Activated naive CD8-positive, alpha-beta T cell (primary cell): ENCODE data around the gene FAM25G.
"Not testable (repeated sequence)": the region's sequence is repeated elsewhere in the genome, so short reads cannot be mapped to it uniquely, and the experiment has no call there.

Experiments used
- H3K27ac Mint-ChIP-seq: one replicate; pipeline ENCODE4 v1.8.0; 2021; ENCODE audit warnings: mixed read lengths
- H3K27me3 Mint-ChIP-seq: one replicate; pipeline ENCODE4 v1.8.0; 2021; ENCODE audit warnings: mixed read lengths
- H3K36me3 Mint-ChIP-seq: one replicate; pipeline ENCODE4 v1.8.0; 2021; ENCODE audit warnings: mixed read lengths
- H3K4me1 Mint-ChIP-seq: one replicate; pipeline ENCODE4 v1.8.0; 2021; ENCODE audit warnings: low read depth, mixed read lengths
- H3K4me3 Mint-ChIP-seq: one replicate; pipeline ENCODE4 v1.8.0; 2021; ENCODE audit warnings: mild to moderate bottlenecking, mixed read lengths
- H3K9me3 Mint-ChIP-seq: one replicate; pipeline ENCODE4 v1.8.0; 2021; ENCODE audit warnings: low read depth, mixed read lengths

Gene FAM25G

DNA sequence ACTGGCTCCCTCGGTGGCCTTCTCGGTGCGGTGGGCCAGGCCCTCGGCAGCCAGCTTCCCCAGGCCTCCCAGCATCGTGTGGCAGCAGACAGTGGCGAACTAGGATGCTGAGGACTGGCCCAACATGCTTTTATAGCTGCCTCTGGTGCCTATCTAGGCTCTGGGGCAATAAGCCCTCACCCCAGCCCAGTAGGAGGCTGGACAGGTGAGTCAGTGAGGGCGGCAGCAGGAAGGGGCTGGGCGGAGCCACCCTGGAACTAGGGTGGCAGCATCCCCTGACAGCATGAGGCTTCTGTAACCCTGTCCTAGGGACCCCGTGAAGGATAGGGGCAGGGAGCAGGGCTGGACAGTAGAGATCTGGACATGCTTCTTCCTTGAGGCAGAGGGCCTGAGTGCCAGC is at the start of gene FAM25G:
FAM25G (minus strand) TSS at position 101 of the 400 bp plus-strand sequence; CDS start at position 75, 26 bp downstream.
- H3K4me3 Mint-ChIP-seq, H3K36me3 Mint-ChIP-seq, H3K27ac Mint-ChIP-seq, H3K9me3 Mint-ChIP-seq, H3K27me3 Mint-ChIP-seq, H3K4me1 Mint-ChIP-seq: not testable (repeated sequence)

DNA sequence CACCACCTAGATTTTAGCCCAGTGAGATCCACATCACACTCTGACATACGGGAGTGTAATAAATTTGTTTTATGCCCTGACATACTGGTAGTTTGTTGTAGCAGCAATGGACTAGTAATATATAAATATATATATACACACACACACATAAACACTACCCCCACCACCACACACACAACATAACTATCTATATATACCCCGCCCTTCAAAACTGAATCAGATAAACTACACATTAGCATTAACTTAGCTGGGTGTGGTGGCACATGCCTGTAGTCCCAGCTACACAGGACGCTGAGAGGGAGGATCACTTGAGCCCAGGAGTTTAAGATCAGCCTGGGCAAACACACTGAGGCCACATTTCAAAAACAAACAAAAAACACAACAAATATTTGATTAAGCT is 44.9 kb upstream of the FAM25G start:
- not testable (repeated sequence) for H3K9me3 Mint-ChIP-seq, H3K4me1 Mint-ChIP-seq, H3K27ac Mint-ChIP-seq, H3K27me3 Mint-ChIP-seq, H3K4me3 Mint-ChIP-seq, H3K36me3 Mint-ChIP-seq

DNA sequence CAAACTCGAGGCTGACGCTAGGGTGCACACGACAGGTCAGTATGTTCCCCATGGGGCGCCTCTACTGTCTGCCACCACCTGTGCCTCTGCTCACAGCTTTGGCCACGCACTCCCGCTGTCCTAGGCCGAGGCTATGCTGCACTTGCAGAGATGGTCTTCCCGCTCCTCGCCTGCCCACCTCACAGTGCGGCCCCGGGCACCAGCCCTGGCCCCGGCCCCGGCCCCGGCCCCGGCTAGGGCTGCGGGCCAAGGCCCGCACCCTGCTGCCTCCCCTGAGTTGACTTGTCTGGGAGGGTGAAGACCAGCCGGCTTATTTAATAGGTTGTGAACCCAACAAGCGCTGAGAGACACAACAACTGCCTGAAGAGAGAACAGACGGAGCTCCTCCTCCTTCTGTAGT is 32.0 kb upstream of the FAM25G start, which contains the start of gene AGAP9:
AGAP9 (minus strand) TSS at position 164 of the 400 bp plus-strand sequence; CDS start at position 52, 112 bp downstream.
- not testable (repeated sequence) for H3K27ac Mint-ChIP-seq, H3K4me3 Mint-ChIP-seq, H3K9me3 Mint-ChIP-seq, H3K4me1 Mint-ChIP-seq, H3K36me3 Mint-ChIP-seq, H3K27me3 Mint-ChIP-seq

DNA sequence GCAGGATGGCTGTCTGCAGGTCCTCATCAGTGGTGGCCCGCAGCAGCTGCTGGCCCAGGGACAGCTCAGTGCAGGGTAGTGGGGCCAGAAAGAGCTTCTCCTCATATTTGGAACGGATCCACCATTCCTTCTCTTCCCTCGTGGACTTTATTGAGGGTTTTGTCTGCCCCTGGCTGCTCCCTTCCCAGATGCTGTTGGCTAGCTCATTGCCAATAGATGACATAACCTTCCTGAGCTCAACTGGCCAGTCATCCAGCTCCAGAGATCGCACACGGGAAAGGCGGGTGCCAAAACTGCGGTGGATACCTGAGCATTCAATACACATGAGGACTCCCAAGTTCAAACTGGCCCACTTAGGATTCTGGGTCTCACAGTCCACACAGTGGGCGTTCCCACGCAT is 10.8 kb upstream of the FAM25G start:
- H3K4me3 Mint-ChIP-seq, H3K9me3 Mint-ChIP-seq, H3K27ac Mint-ChIP-seq, H3K4me1 Mint-ChIP-seq, H3K27me3 Mint-ChIP-seq, H3K36me3 Mint-ChIP-seq: not testable (repeated sequence)

DNA sequence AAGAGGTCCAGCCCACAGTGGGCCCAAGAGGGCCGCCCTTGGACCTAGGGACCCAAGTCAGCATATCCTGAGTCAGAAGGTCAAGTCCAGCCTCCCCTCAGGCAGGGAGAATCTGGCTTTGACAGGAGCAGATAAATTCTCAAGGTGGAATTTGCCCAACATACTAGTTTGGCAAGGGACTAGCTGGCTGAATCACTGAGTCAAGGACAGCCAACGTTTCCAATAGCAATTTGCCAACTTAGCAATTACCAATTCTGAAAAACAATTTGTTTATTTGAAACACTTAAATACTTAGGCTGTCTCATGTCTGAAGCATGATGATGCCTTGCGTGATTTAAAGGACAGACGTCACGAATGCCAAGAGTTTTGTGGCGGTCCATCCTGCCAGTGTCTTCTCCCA is 2.7 kb upstream of the FAM25G start:
- not testable (repeated sequence) for H3K9me3 Mint-ChIP-seq, H3K36me3 Mint-ChIP-seq, H3K27me3 Mint-ChIP-seq, H3K4me1 Mint-ChIP-seq, H3K27ac Mint-ChIP-seq, H3K4me3 Mint-ChIP-seq

DNA sequence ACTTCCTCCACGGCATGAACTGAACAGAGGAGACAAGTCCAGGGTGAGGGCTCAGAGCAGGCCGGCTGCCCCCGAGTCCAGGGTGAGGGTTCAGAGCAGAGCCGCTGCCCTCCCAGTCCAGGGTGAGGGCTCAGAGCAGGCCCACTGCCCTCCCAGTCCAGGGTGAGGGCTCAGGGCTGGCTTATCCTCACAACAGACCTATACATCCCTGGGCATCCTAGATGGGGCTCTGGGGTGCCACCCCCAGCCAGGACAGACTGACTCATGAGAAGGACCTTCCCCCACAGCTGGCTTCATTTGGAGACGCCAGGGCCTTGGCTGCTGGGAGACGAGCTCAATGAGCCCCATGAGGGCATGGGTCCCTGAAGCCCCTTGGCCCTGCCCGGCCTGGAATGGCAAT is 1.9 kb downstream of the FAM25G start:
- not testable (repeated sequence) for H3K4me3 Mint-ChIP-seq, H3K27ac Mint-ChIP-seq

DNA sequence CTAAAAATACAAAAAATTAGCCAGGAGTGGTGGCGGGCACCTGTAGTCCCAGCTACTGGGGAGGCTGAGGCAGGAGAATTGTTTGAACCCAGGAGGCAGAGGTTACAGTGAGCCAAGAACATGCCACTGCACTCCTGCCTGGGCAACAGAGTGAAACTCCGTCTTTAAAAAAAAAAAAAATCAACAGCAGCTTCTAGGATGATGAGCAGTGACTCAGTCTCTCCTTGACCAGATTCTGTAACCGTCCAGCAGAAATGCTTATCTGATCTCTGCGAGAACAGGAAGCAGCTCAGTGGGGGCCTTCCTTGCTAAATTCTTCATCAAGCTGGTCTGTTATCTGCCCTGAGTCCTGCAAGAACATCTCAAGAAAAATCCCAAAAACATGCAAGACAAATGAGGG is 5.6 kb downstream of the FAM25G start:
- H3K4me3 Mint-ChIP-seq, H3K27ac Mint-ChIP-seq, H3K27me3 Mint-ChIP-seq, H3K9me3 Mint-ChIP-seq, H3K4me1 Mint-ChIP-seq, H3K36me3 Mint-ChIP-seq: not testable (repeated sequence)

More for the DNA sequence above, 1.9 kb downstream of the FAM25G start:
- not testable (repeated sequence) for H3K4me1 Mint-ChIP-seq, H3K27me3 Mint-ChIP-seq, H3K9me3 Mint-ChIP-seq, H3K36me3 Mint-ChIP-seq

DNA sequence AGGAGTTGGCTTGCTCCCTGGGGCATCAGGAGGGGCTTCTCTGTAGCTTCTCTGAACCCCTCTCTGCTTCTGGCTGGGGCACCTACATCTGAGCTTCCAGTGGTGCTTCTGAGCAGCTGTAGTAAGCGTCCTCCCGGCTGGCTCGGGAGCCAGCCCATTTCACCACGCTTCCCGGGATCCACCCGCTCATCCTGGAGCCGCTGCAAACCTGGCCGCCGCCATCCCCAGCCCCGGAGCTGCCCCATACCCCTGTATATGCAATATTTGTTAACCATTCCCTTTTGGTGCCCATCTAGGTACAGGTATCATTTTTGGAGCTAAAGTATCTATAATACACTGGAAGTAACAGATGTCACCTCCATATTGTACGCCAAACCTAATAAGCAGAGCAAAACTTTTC is 6.7 kb downstream of the FAM25G start:
- not testable (repeated sequence) for H3K27ac Mint-ChIP-seq, H3K9me3 Mint-ChIP-seq, H3K27me3 Mint-ChIP-seq, H3K4me3 Mint-ChIP-seq, H3K36me3 Mint-ChIP-seq, H3K4me1 Mint-ChIP-seq

DNA sequence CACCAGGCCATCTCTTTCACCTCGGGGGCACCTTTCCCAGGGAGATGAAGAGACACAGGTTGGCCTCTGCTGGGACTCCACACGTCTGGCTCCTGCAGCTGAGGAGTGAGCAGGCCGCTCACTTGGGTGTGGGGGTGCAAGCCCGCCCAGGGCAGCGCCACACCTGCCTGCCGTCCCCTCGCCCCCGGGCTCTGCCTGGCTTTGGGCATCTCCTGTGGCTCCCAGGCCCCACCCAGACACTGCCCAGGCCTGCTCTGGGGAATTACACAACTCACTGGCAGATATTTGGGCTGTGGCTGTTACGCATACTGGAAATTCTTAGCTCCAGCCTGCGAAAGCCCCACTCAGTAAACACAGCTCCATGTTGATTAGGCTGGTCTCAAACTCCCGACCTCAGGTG is 7.6 kb downstream of the FAM25G start, which contains the start of gene ANXA8:
ANXA8 (minus strand) TSS at position 193 of the 400 bp plus-strand sequence; CDS start at position 11, 182 bp downstream.
- H3K4me1 Mint-ChIP-seq, H3K27ac Mint-ChIP-seq, H3K36me3 Mint-ChIP-seq, H3K9me3 Mint-ChIP-seq, H3K4me3 Mint-ChIP-seq, H3K27me3 Mint-ChIP-seq: not testable (repeated sequence)

DNA sequence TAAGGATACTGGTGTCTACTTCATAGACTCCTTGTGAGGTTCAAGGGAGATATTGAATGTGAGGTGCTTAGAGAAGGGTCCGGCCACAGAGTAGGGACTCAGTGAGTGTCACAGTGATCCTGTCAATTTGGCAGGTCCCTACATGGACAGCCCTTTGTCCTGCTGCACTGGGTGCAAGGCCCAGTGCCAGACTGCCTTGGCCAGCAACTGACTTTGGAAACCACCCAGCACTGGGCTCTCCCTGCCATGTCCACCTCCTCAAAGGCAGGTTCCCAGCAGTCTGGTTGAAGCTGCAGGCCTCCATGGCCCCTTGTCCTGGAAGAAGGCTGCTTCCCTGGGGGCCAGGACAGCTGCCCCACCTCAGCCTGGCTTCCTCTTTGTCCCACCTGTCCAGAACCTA is 9.1 kb downstream of the FAM25G start:
- not testable (repeated sequence) for H3K27ac Mint-ChIP-seq, H3K4me1 Mint-ChIP-seq, H3K27me3 Mint-ChIP-seq, H3K9me3 Mint-ChIP-seq, H3K36me3 Mint-ChIP-seq, H3K4me3 Mint-ChIP-seq

DNA sequence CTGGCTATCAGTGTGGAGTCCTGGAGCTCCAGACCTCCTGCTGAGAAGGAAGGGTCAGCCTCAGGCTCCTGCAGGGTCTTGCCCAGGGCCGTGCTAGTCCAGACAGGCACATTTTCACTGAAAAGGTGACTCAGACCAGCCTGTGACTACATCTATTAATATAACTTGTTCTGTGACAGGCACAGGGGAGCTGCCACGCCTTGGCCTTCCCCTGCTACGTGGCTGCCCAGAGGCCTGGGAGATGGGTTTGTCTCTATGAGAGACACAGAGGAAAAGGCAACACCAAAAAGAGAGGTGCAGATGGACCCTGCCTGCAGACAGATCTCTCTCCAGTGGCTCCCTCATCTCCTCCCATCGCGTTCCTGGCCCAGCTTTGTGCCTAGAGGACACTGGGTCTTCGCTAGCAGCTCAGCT is 9.7 kb downstream of the FAM25G start:
- not testable (repeated sequence) for H3K27me3 Mint-ChIP-seq, H3K4me1 Mint-ChIP-seq, H3K36me3 Mint-ChIP-seq, H3K4me3 Mint-ChIP-seq, H3K9me3 Mint-ChIP-seq, H3K27ac Mint-ChIP-seq

DNA sequence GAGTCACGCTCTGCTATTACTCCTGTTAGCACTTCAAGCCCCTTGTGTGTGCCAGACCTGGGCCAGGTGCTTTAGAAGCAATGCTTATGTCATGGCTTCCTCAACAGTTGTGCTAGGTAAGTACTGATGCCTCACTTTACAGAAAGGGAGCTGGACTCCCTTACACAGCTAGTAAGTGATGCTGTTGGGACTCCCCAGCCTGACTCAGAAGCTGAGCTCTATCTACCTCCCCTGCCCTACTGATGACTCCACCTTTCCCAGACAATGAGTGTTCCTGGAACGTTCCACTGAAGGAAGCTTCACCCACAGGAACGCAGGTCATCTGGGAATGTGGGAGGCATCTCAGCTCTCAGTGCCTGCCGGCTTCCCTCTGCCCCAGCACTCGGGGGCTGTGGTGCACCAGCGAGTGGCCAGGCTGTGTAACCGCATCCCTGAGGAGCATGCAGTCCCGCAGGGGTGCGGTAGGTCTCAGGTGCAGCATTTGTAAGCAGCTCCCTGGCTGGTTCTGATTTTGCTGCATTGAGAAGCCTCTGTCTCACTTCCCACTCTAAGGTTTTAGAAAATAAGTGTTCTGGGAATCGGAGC is 10.2 kb downstream of the FAM25G start:
- H3K36me3 Mint-ChIP-seq, H3K27ac Mint-ChIP-seq, H3K4me1 Mint-ChIP-seq, H3K27me3 Mint-ChIP-seq, H3K4me3 Mint-ChIP-seq, H3K9me3 Mint-ChIP-seq: not testable (repeated sequence)

DNA sequence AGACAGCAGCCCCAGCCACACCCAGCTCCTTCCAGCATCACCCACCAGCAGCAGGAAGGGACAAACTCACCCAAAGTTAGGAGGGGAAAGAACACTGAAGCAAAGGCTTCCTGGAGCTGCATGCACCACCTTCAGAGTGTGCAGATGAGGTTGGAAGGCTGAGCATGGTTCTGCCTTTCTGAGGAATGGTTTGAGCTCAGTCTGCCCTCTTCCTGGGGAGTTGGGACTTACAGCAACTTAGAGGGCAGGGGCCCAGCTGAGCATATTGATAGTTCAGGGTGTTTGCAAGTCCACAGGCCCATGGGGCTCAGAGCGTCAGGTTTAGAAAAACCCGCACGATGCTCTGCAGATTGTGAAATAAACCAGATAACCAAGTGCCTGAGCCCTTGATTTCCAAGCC is 11.4 kb downstream of the FAM25G start:
- not testable (repeated sequence) for H3K27me3 Mint-ChIP-seq, H3K27ac Mint-ChIP-seq, H3K4me3 Mint-ChIP-seq, H3K9me3 Mint-ChIP-seq, H3K36me3 Mint-ChIP-seq, H3K4me1 Mint-ChIP-seq

DNA sequence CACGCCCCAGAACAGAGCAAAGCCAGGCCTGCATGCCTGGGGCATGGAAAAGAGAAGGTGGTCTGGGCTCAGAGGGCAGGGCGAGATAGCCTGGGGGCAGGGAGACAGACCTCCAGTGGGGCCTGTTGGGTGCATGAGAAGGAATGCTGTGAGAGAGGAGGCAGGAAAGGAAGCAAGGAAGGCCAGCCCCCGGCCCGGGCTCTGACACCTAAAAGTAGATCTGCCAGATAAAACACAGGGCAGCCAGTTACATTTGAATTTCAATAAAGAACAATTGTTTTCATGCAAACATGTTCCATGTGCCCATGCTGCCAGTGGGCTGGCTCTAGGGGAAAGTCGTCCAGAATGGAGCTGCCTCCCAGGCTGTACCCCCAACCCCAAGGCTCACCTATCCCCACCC is 13.4 kb downstream of the FAM25G start:
- not testable (repeated sequence) for H3K27ac Mint-ChIP-seq, H3K4me1 Mint-ChIP-seq, H3K9me3 Mint-ChIP-seq, H3K4me3 Mint-ChIP-seq, H3K36me3 Mint-ChIP-seq, H3K27me3 Mint-ChIP-seq

DNA sequence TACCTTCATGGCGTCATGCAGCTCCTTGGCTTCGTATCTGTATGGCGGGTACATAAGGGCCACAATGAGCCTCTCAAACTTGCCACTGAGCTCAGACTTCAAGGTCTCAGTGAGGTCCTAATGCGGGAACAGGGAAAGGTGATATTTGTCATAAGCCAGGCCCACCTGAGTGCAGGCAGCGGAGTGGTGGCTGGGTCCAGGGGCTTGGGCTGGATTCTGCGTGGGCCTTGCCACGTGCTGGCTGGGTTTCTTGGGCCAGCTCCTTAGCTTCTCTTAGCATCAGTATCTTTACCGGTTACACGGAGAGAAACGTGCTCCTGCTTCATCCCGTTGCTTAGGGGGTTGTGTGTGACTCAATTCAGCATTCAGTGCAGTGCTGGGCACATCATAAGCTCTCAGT is 14.4 kb downstream of the FAM25G start:
- H3K9me3 Mint-ChIP-seq, H3K27me3 Mint-ChIP-seq, H3K4me3 Mint-ChIP-seq, H3K27ac Mint-ChIP-seq, H3K36me3 Mint-ChIP-seq, H3K4me1 Mint-ChIP-seq: not testable (repeated sequence)

DNA sequence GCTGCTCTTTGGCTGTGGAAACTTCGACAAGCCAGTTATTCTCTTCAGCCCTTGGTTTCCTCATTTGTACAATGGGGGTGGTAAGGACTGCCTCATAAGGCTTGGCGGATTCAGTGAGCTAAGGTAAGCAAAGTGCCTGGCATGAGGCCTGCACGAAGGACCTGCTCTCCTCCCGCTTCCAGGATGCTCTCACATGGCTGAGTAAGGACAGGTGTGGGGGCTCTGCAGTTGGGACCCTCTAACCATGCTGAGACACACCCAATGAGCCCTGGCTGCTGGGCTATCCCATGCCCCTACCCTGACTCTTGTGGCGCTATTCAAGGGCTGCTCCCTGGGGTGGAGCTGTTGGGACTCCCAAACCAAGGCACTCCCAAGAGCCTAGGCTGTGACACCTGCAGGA is 16.4 kb downstream of the FAM25G start:
- H3K27me3 Mint-ChIP-seq, H3K4me1 Mint-ChIP-seq, H3K27ac Mint-ChIP-seq, H3K36me3 Mint-ChIP-seq, H3K9me3 Mint-ChIP-seq, H3K4me3 Mint-ChIP-seq: not testable (repeated sequence)

DNA sequence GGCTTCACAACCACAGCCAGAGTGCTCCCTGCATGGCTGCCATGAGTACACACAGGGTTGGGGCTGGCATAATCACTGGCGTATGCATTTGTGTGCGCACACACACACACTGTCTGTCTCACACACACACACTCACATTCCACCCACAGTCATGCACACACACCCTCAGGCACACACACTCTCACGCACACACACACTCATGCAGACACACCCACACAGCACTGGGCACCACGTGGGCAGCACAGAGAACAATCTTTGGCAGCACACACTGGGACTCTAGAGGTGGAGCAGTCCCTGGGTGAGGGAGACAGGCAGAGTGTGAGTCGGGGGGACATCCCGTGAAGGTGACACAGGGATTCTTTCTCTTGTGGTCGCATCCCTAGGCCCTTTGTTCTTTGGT is 18.0 kb downstream of the FAM25G start:
- H3K27ac Mint-ChIP-seq, result not testable (repeated sequence)

More for the DNA sequence above, 18.0 kb downstream of the FAM25G start:
- H3K36me3 Mint-ChIP-seq, H3K4me3 Mint-ChIP-seq, H3K4me1 Mint-ChIP-seq, H3K27me3 Mint-ChIP-seq, H3K9me3 Mint-ChIP-seq: not testable (repeated sequence)
